ENCODE data around the gene RHOV.

DNA sequence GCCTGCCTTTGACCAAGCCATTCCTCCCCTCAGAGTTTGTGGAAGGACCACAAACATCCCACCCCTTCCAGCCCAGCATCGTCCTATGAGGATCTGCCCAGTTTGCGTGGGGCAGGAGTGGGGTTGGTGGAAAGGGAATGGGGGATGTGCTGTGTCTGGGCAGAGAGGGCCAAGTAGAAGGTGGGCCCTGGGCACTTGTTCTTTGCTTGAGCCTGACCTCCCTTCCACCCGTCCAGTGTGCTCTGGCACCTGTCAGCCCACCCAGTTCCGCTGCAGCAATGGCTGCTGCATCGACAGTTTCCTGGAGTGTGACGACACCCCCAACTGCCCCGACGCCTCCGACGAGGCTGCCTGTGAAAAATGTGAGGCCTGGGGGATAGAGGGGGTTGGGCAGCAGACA lies 19.9 kb downstream of the RHOV start:
- TF ChIP-seq, protein P1, sequence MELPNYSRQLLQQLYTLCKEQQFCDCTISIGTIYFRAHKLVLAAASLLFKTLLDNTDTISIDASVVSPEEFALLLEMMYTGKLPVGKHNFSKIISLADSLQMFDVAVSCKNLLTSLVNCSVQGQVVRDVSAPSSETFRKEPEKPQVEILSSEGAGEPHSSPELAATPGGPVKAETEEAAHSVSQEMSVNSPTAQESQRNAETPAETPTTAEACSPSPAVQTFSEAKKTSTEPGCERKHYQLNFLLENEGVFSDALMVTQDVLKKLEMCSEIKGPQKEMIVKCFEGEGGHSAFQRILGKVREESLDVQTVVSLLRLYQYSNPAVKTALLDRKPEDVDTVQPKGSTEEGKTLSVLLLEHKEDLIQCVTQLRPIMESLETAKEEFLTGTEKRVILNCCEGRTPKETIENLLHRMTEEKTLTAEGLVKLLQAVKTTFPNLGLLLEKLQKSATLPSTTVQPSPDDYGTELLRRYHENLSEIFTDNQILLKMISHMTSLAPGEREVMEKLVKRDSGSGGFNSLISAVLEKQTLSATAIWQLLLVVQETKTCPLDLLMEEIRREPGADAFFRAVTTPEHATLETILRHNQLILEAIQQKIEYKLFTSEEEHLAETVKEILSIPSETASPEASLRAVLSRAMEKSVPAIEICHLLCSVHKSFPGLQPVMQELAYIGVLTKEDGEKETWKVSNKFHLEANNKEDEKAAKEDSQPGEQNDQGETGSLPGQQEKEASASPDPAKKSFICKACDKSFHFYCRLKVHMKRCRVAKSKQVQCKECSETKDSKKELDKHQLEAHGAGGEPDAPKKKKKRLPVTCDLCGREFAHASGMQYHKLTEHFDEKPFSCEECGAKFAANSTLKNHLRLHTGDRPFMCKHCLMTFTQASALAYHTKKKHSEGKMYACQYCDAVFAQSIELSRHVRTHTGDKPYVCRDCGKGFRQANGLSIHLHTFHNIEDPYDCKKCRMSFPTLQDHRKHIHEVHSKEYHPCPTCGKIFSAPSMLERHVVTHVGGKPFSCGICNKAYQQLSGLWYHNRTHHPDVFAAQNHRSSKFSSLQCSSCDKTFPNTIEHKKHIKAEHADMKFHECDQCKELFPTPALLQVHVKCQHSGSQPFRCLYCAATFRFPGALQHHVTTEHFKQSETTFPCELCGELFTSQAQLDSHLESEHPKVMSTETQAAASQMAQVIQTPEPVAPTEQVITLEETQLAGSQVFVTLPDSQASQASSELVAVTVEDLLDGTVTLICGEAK (IDR thresholded peaks at IDR 0.05; ENCODE audit: borderline replicate concordance): no peak
- no peak for TF ChIP-seq RELA (IDR thresholded peaks at IDR 0.05; ENCODE audit: borderline replicate concordance, partially characterized antibody)
- no peak for TF ChIP-seq PAX8 (IDR thresholded peaks at IDR 0.05)
- TF ChIP-seq, protein P2, sequence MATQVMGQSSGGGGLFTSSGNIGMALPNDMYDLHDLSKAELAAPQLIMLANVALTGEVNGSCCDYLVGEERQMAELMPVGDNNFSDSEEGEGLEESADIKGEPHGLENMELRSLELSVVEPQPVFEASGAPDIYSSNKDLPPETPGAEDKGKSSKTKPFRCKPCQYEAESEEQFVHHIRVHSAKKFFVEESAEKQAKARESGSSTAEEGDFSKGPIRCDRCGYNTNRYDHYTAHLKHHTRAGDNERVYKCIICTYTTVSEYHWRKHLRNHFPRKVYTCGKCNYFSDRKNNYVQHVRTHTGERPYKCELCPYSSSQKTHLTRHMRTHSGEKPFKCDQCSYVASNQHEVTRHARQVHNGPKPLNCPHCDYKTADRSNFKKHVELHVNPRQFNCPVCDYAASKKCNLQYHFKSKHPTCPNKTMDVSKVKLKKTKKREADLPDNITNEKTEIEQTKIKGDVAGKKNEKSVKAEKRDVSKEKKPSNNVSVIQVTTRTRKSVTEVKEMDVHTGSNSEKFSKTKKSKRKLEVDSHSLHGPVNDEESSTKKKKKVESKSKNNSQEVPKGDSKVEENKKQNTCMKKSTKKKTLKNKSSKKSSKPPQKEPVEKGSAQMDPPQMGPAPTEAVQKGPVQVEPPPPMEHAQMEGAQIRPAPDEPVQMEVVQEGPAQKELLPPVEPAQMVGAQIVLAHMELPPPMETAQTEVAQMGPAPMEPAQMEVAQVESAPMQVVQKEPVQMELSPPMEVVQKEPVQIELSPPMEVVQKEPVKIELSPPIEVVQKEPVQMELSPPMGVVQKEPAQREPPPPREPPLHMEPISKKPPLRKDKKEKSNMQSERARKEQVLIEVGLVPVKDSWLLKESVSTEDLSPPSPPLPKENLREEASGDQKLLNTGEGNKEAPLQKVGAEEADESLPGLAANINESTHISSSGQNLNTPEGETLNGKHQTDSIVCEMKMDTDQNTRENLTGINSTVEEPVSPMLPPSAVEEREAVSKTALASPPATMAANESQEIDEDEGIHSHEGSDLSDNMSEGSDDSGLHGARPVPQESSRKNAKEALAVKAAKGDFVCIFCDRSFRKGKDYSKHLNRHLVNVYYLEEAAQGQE (IDR thresholded peaks at IDR 0.05; ENCODE audit: low read depth, low read length): no peak
- TF ChIP-seq RAD51 (IDR thresholded peaks at IDR 0.05): no peak
